GM19043 (cell line): ENCODE data around the gene FBXO39.
"Not testable (repeated sequence)": the region's sequence is repeated elsewhere in the genome, so short reads cannot be mapped to it uniquely, and the experiment has no call there.

Experiments
- ATAC-seq: cut with Tn5 transposase; IDR thresholded peaks from one replicate; pipeline ENCODE4 v1.9.1; 2021; ENCODE audit warnings: low read depth; ENCODE audit not compliant: unreplicated experiment

Gene FBXO39

GRCh38 chr17:6787081-6787693, 11.2 kb downstream of the FBXO39 start:
- no peak for ATAC-seq

- no peak for ATAC-seq
Observed at GRCh38 chr17:6789146-6789545, 13.1 kb downstream of the FBXO39 start.

- ATAC-seq = no peak
Observed at GRCh38 chr17:6793748-6794493, 17.9 kb downstream of the FBXO39 start.

- no peak for ATAC-seq
Observed at GRCh38 chr17:6796017-6796886, 20.2 kb downstream of the FBXO39 start.

GRCh38 chr17:6796887-6797490, 21.0 kb downstream of the FBXO39 start:
- ATAC-seq = no peak

- ATAC-seq = no peak
Observed at GRCh38 chr17:6797718-6798351, 21.8 kb downstream of the FBXO39 start.

GRCh38 chr17:6799738-6800137, 23.7 kb downstream of the FBXO39 start:
- no peak for ATAC-seq

GRCh38 chr17:6800422-6801027, 24.5 kb downstream of the FBXO39 start:
- ATAC-seq = no peak

GRCh38 chr17:6811510-6811909, 35.5 kb downstream of the FBXO39 start:
- ATAC-seq = no peak

- no peak for ATAC-seq
Observed at GRCh38 chr17:6812295-6812694, 36.3 kb downstream of the FBXO39 start.

- ATAC-seq = no peak
Observed at GRCh38 chr17:6815775-6816174, 39.8 kb downstream of the FBXO39 start.

GRCh38 chr17:6816368-6816767, 40.4 kb downstream of the FBXO39 start:
- ATAC-seq = not testable (repeated sequence)

- ATAC-seq = no peak
Observed at GRCh38 chr17:6818938-6819337, 42.9 kb downstream of the FBXO39 start.

- no peak for ATAC-seq
Observed at GRCh38 chr17:6823011-6823442, 47.0 kb downstream of the FBXO39 start.

- ATAC-seq = no peak
Observed at GRCh38 chr17:6830383-6830986, 54.5 kb downstream of the FBXO39 start.

- no peak for ATAC-seq
Observed at GRCh38 chr17:6831661-6832263, 55.7 kb downstream of the FBXO39 start, which contains the start of gene TEKT1. TSS of gene TEKT1 (minus strand) at chr17:6831729. CDS start at chr17:6830376, 1,353 bp downstream.
